ENCODE data around the gene MAP1LC3C. TPM values are rescaled to one million over a fixed set of nuclear protein-coding genes. Genes with fewer than 3 reads are reported as not detected.

Gene MAP1LC3C
- total RNA-seq, 1 donor from 2014 or later: 0.42 TPM

DNA sequence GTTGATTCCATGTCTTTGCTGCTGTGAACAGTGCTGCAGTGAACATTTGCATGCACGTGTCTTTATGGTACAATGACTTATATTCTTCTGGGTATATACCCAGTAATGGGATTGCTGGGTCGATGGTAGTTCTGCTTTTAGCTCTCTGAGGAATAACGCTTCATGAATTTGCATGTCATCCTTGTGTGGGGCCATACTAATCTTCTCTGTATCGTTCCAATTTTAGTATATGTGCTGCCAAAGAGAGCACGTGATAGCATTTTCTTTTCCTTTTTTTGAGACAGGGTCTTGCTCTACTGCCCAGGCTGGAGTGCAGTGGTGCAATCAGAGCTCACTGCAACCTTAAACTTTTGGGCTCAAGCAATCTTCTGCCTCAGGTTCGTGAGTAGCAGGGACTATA, 24.9 kb upstream of the MAP1LC3C start:
- H3K27me3 Mint-ChIP-seq (ENCODE audit: low read depth): peaks cover 2% of the 10 kb centered on the region
- TF ChIP-seq, protein P1, sequence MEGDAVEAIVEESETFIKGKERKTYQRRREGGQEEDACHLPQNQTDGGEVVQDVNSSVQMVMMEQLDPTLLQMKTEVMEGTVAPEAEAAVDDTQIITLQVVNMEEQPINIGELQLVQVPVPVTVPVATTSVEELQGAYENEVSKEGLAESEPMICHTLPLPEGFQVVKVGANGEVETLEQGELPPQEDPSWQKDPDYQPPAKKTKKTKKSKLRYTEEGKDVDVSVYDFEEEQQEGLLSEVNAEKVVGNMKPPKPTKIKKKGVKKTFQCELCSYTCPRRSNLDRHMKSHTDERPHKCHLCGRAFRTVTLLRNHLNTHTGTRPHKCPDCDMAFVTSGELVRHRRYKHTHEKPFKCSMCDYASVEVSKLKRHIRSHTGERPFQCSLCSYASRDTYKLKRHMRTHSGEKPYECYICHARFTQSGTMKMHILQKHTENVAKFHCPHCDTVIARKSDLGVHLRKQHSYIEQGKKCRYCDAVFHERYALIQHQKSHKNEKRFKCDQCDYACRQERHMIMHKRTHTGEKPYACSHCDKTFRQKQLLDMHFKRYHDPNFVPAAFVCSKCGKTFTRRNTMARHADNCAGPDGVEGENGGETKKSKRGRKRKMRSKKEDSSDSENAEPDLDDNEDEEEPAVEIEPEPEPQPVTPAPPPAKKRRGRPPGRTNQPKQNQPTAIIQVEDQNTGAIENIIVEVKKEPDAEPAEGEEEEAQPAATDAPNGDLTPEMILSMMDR (IDR thresholded peaks at IDR 0.05; ENCODE audit: unreplicated experiment): no peak
- no peaks in the 10 kb centered on the region for H3K4me1 Mint-ChIP-seq
- DNase-seq (ENCODE audit: low spot score in 2 of 2, unreplicated experiment in 2 of 2): no peak
- H3K36me3 Mint-ChIP-seq: no peaks in the 10 kb centered on the region
- H3K27ac Mint-ChIP-seq: no peak overlapping the region
- no peak overlapping the region for H3K4me3 Mint-ChIP-seq
- H3K9me3 Mint-ChIP-seq: no peaks in the 10 kb centered on the region

GRCh38 chr1:242019018-242019417, 20.1 kb upstream of the MAP1LC3C start:
- TF ChIP-seq, protein P1 (IDR thresholded peaks at IDR 0.05; ENCODE audit: unreplicated experiment): no peak
- Mint-ChIP-seq H3K27me3 (ENCODE audit: low read depth) (no peaks in the 10 kb centered on the region), H3K4me3 (no peak overlapping the region), H3K27ac (no peak overlapping the region), H3K36me3 (no peaks in the 10 kb centered on the region), H3K4me1 (no peaks in the 10 kb centered on the region), H3K9me3 (no peaks in the 10 kb centered on the region)
- DNase-seq (ENCODE audit: low spot score in 2 of 2, unreplicated experiment in 2 of 2): no peak

- Mint-ChIP-seq H3K4me3 (no peak overlapping the region), H3K27ac (no peak overlapping the region), H3K36me3 (no peaks in the 10 kb centered on the region), H3K9me3 (no peaks in the 10 kb centered on the region), H3K27me3 (ENCODE audit: low read depth) (no peaks in the 10 kb centered on the region), H3K4me1 (no peaks in the 10 kb centered on the region)
- TF ChIP-seq, protein P1 (IDR thresholded peaks at IDR 0.05; ENCODE audit: unreplicated experiment): peak; percentile 57
- no peak for DNase-seq (ENCODE audit: low spot score in 2 of 2, unreplicated experiment in 2 of 2)
These were observed 18.8 kb upstream of the MAP1LC3C start for GRCh38 chr1:242017580-242018233.

- Mint-ChIP-seq H3K4me1 (peaks cover 3% of the 10 kb centered on the region), H3K9me3 (no peaks in the 10 kb centered on the region), H3K27me3 (ENCODE audit: low read depth) (no peaks in the 10 kb centered on the region), H3K27ac (no peak overlapping the region), H3K36me3 (no peaks in the 10 kb centered on the region), H3K4me3 (no peak overlapping the region)
- TF ChIP-seq, protein P1 (IDR thresholded peaks at IDR 0.05; ENCODE audit: unreplicated experiment): no peak
- DNase-seq (ENCODE audit: low spot score in 2 of 2, unreplicated experiment in 2 of 2): no peak
These were observed 17.6 kb upstream of the MAP1LC3C start for GRCh38 chr1:242016479-242016878.

DNA sequence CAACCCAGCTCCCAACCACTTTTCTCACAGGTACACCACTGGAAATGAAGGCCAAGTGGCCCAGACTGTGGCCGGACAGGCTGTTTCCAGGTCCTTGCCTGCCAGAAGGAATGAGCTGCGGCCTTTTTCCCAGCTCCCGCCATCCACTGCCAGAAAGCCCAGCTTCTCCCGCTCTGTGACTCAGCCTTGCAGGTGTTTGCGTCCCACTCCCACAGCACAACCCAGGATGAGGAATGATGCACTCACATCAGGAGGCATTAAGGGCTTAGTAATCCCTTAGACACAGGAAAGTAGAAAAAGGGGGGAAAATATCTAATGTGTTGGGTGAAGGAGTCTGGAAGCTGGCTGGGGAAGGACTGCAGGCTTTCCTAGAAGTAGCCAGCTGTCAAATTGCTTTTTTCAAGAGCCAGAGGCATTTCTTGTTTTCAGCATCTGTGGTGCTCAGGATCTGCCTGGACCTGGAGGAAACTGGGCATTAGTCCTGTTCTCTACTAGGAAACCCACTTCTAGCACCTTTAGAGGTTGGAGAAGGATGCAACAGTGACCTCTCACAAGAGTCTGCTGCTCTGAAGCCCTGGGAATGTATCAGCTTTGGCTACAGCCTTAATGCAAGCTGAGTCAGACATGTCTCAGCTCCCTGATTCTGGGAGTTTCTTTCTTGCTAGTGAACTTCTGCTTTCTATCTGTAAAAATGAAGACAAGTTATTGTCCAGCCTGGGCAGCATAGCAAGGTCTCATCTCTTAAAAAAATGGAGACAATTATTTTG, 13.2 kb upstream of the MAP1LC3C start:
- no peak overlapping the region for H3K4me3 Mint-ChIP-seq
- H3K27ac Mint-ChIP-seq: no peak overlapping the region
- DNase-seq (ENCODE audit: low spot score in 2 of 2, unreplicated experiment in 2 of 2): no peak
- TF ChIP-seq, protein P1 (IDR thresholded peaks at IDR 0.05; ENCODE audit: unreplicated experiment): no peak
- no peaks in the 10 kb centered on the region for H3K36me3 Mint-ChIP-seq
- no peaks in the 10 kb centered on the region for H3K27me3 Mint-ChIP-seq (ENCODE audit: low read depth)
- H3K9me3 Mint-ChIP-seq: no peaks in the 10 kb centered on the region
- H3K4me1 Mint-ChIP-seq: peaks cover 3% of the 10 kb centered on the region

Data from mesothelial cell of epicardium (in vitro differentiated cells).